Neural cell (in vitro differentiated cells): ENCODE data around the gene ABCA8.

Experiments used
- EP300 ChIP-seq: fragments of 450-650 bp; conservative IDR thresholded peaks from 2 replicates; pipeline ENCODE4 v1.6.1; 2014; ENCODE audit warnings: antibody characterized with exemption, mild to moderate bottlenecking, moderate library complexity; ENCODE audit not compliant: poor library complexity, severe bottlenecking
- EZH2 ChIP-seq: fragments of 200-600, 300-800 bp; shearing (Covaris generic), sonication (generic); IDR thresholded peaks from 2 replicates; pipeline ENCODE4 v1.6.1; 2014; ENCODE audit warnings: antibody characterized with exemption, low read length, borderline replicate concordance, mild to moderate bottlenecking; ENCODE audit not compliant: insufficient read depth, poor library complexity, severe bottlenecking
- MXI1 ChIP-seq: fragments of 450-650 bp; conservative IDR thresholded peaks from 2 replicates; pipeline ENCODE4 v1.6.1; 2014; ENCODE audit warnings: antibody characterized with exemption, mild to moderate bottlenecking; ENCODE audit not compliant: poor library complexity, severe bottlenecking
- POLR2AphosphoS5 ChIP-seq: IDR thresholded peaks from 2 replicates; pipeline ENCODE4 v1.6.1; 2012
- RAD21 ChIP-seq: fragments of 450-650 bp; conservative IDR thresholded peaks from 2 replicates; pipeline ENCODE4 v1.6.1; 2014; ENCODE audit warnings: antibody characterized with exemption, mild to moderate bottlenecking, moderate library complexity
- REST ChIP-seq: IDR thresholded peaks from 2 replicates; pipeline ENCODE4 v1.6.1; 2012; ENCODE audit warnings: borderline replicate concordance
- SMC3 ChIP-seq: fragments of 450-650 bp; conservative IDR thresholded peaks from 2 replicates; pipeline ENCODE4 v1.6.1; 2014; ENCODE audit warnings: antibody characterized with exemption, mild to moderate bottlenecking, moderate library complexity; ENCODE audit not compliant: poor library complexity
- TAF1 ChIP-seq: IDR thresholded peaks from 2 replicates; pipeline ENCODE4 v1.6.1; 2012; ENCODE audit warnings: low read depth
- TF ChIP-seq, protein P1 (sequence below): fragments of 450-650 bp; IDR thresholded peaks from 2 replicates; pipeline ENCODE4 v1.5.1; 2014; ENCODE audit warnings: antibody characterized with exemption, mild to moderate bottlenecking, moderate library complexity; ENCODE audit not compliant: poor library complexity, severe bottlenecking

DNA sequence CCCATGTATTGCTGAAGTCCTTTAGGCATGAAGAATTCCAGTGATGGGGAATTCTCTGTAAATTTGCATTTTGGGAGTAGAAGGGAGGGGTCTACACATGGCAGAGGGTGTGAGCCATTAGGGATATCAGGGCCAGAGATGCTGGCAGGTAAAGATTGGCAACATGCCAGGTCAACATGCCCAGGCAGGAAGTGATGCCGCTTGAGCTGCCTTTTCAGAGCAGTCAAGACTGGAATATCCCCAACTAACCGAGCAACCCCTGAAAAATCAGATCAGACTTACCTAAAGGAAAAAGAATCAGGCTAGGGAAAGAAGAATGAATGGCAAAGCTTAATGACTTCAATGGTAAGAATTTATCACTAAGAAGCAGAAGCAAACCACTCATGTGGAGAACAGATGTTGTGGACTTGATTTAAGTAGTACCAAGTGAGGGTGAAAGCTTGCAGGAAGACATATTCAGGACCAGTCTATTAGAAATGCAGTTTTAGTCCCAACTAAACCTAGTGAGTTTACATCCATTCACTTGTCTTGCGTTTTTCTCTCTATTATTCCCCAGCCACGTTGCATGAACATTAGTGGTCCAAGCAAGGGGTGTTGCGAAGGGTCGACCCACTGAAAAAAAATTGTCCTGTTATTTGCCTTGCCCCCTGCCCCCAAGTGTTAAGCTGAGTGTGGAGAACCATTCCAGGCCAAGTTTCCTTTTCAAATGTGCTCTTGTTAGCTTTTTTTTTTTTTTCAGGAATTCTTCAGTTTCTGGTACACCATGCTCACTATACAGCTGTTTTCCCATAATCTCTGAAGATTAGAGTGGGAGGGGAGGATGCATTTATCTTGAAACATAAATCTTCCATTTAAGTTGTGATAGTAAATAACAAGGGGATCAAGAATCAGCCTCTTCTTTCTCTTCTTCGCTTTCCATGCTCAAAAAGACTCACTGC lies 105.2 kb downstream of the ABCA8 start:
- TF ChIP-seq, protein P1, sequence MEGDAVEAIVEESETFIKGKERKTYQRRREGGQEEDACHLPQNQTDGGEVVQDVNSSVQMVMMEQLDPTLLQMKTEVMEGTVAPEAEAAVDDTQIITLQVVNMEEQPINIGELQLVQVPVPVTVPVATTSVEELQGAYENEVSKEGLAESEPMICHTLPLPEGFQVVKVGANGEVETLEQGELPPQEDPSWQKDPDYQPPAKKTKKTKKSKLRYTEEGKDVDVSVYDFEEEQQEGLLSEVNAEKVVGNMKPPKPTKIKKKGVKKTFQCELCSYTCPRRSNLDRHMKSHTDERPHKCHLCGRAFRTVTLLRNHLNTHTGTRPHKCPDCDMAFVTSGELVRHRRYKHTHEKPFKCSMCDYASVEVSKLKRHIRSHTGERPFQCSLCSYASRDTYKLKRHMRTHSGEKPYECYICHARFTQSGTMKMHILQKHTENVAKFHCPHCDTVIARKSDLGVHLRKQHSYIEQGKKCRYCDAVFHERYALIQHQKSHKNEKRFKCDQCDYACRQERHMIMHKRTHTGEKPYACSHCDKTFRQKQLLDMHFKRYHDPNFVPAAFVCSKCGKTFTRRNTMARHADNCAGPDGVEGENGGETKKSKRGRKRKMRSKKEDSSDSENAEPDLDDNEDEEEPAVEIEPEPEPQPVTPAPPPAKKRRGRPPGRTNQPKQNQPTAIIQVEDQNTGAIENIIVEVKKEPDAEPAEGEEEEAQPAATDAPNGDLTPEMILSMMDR = no peak
- TF ChIP-seq EZH2 (no peak), POLR2AphosphoS5 (no peak), MXI1 (no peak), EP300 (no peak), REST (no peak), TAF1 (no peak), RAD21 (no peak), SMC3 (no peak)
